GM19452 (cell line): ENCODE measurements around the gene MPP1.

Source experiments
- ATAC-seq: cut with Tn5 transposase; IDR thresholded peaks from one replicate; pipeline ENCODE4 v1.9.1; 2021; ENCODE audit not compliant: unreplicated experiment

The MPP1 gene

GRCh38 chrX:154733066-154733425, 72.2 kb downstream of the MPP1 start:
- ATAC-seq = no peak

- ATAC-seq = no peak
Measured at GRCh38 chrX:154732421-154733065, 72.7 kb downstream of the MPP1 start.

DNA sequence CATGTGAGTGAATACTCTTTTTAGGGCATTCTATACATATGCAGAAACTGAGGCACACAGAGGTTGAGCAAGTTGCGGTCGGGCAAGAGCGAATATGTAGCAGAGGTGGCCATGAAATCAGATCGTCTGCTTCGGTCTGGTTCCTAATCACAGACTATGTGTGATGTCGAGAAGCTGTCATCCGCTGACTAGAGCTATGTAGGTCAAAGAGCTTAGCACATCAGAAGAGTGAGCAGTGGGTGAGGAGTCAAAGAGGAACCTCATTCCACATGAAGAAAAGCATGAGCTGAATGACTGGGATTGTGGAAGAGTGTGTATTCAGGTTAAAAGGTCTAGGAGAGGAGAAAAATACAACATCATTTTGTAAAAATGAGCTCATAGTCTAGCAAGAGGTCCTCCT, 73.4 kb downstream of the MPP1 start:
- ATAC-seq = no peak

DNA sequence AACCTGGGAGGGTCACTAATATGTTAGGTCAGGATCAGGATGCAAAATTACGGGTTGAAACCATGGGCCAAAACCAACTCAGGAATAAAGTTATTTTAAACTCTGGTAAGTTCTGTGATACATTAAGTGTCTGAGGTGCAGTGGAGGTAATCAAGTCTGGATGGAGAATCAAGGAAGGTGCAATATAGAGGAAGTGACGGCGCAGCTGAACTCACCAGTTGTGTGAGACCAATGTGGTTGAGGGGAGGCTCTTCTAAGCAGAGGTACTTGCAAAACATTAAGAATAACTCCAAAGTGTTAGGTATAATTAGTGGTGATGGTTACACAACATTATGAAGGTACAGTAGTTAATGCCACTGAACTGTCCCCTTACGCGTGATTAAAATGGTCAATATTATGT, 74.1 kb downstream of the MPP1 start:
- no peak for ATAC-seq

DNA sequence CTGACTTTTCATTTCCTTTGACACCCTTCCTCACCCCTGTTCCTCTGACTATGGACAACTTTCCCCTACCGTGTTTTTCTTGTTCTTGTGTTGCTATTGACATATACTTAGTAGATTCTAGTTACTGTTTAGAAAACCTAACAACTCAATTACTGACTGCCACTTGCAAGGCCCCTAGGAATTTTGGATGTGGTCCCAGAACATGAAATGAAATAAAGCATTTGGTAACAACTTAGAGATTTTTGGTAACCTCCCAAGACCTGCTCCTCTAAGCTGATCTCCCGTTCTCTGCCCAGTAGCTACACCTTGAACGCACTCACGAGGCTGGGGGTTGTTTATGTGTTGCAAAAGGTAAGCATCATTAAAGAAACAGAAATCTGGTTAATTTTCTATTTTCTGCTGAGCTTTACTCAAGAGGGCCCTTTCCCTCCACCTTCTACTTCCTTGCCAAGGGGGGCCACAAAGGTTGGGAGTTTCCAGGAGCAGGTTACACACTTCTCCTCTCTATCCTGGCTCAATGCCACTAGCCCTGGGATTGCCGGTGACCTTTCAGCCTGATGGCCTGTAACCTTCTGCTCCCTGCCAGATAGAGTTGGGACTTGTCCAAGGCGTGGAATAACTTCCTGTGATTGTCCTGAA, 74.9 kb downstream of the MPP1 start:
- no peak for ATAC-seq

DNA sequence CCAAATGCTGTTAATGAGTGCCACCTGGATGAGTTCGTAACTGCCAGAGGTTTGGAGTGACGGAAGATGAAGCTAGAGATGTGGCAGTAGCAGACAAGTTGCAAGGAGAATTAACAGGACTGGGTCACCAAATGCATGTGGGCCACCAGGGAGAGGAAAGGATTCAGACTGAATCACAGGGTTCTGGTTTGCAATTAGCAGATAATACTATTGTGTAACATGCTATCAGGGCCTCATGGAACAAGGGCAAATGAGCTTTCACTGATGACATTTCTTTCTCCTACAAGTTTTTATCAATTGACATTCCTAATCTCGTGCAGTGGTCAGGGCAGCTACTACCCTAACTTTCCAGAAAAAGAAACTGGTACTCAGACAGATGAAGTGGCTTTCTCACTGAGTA, 75.8 kb downstream of the MPP1 start:
- no peak for ATAC-seq
